Kidney capillary endothelial cell (primary cell): ENCODE measurements around the gene DHX30.
"Not testable (repeated sequence)": the region's sequence is repeated elsewhere in the genome, so short reads cannot be mapped to it uniquely, and the experiment has no call there.

Source experiments
- DNase-seq: peaks from one replicate; pipeline ENCODE4 v3.0.0-alpha.2; 2018; ENCODE audit warnings: low spot score

DHX30 gene

DNA sequence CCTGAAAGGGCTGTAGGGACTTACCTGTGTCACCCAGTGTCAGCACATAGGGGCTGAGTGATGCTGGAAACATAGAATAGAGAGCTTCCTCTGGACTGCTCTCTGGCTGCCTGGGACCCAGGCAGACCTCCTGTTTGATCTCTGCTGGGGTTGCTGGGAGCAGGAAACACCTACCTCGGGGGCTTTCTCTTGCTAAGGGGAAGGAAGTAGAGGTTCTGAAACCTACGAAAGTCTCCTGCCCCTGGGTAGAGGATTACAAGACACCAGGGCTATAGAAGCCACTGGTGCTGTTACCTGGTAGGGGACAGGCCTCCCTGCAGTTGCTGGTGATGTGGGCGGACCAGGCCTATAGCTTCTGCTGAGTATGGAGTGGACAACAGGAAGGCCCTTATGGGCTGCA, 81.7 kb downstream of the DHX30 start:
- DNase-seq: no peak

DNA sequence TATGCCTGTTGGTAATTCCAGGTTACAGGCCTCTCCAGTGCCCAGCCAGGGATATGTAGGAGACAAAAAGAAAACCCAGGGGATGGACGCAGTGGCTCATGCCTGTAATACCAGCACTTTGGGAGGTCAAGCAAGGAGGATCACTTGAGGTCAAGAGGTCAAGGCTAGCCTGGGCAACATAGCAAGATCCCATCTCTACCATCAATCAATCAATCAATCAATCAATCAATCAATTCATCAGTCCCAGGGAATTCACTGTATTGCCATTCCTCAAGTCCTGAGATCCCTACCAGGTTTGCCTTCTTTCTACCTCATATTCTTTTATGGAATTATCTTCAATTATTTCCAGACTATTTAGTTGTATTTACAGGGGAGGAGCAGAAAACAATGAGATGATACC, 82.2 kb downstream of the DHX30 start:
- no peak for DNase-seq

DNA sequence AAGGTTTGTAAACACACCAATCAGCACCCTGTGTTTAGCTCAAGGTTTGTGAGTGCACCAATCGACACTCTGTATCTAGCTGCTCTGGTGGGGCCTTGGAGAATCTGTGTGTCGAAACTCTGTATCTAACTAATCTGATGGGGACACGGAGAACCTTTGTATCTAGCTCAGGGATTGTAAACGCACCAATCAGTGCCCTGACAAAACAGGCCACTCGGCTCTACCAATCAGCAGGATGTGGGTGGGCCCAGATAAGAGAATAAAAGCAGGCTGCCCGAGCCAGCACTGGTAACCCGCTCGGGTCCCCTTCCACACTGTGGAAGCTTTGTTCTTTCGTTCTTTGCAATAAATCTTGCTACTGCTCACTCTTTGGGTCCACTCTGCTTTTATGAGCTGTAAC, 85.1 kb downstream of the DHX30 start:
- DNase-seq: not testable (repeated sequence)

DNA sequence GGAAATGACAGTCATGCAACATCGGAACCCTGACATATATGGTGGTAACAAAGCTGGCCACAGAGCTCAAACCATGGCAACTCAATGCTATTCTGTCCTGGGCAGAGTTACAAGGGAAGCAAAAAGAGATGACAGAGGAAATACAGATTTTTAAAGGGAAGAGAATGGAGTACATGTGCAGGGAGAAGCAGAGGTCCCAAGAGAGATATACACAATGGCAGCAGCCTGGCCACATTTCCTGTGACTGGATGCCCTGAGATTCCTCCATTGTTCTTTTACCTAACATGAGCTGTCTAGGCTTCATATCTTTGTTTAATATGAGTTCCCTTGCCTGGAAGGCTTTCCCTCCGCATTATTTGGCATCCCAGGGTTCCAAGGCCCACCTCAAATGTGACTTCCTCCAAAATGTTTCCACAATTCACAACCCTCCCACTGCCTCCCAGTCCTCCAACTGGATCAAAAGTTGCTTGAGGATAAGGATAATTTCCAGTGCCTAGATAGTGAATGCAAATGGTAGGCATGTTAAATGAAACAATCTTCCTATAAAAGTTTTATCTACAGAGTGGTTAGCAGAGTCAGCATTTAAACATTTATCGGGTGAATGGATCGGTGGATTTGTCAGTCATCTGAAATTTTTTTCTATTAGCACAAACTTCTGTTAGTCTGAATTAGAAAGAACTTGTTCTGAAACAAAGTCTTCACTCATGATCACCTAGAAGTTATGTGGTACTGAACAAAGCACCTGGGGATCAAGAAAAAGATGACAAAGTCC, 86.2 kb downstream of the DHX30 start:
- peak; percentile 85 for DNase-seq

DNA sequence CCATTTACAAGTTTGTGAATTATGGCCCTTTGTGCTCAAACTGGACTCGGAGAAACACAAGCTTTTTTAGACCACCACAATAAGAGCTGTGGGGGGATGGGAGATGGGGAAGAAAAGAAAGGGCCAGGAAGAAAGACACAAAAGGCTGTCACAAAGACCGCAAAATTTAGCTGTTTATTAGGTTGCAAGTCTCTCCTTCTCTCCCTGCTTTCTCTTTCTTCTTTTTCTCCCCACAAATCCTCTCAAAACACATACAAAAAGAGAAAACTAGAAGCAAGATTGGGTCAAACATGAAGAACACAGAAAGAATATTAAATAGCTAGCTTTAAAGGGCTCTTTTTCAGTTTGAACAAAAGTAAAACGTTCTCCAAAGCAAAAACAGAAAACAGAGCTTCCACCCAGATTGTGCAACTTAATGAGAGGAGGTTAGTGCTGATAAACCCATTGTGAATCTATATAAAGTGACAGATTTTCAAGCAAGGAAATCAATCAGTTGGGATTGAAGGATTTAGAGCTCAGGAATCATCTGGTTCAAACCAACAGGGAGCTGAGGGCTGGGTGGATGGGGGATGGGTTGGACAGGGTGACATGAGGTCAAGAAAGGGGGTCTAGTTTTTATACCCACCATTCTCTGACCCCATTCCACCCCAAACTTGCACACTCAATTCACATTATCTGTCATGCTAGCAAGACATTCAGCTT, 87.3 kb downstream of the DHX30 start:
- DNase-seq: no peak

DNA sequence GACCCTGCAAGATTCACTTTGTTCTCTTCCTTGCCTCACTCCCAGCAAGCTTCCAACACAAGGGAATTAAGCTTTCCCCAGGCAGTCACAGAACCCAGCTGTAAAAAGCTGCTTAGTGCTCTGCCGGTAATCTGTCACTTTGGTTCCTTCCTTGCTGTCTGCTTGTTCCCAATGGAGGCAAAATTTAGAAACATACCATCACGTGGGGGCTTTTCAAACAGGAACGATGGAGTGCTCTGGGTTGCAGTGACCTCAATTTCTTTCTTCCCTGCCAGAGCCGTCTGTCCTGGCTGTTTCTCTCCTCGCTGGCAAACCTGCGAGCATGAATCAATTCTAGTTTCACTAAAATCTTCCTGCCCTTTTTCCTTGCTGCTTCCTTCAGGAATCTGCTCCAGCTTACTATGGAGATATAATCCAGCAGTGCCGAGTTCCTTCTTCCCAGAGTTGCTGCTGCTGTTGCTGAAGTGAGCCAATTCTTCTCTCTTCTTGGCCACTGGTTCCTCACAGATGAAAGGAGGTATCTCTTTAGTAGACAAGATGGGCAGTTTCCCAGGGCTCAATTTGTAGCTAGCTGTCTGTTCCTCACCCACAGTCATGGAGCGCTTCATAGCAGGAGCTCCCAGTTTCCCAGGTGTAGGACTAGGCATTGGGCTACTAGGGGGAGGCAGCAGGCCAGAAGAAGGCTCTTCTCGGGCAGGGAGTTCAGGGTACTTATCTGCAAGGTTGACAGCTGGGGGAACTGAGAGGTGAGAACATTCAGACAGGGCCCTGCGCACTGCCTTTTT, 88.1 kb downstream of the DHX30 start:
- no peak for DNase-seq

DNA sequence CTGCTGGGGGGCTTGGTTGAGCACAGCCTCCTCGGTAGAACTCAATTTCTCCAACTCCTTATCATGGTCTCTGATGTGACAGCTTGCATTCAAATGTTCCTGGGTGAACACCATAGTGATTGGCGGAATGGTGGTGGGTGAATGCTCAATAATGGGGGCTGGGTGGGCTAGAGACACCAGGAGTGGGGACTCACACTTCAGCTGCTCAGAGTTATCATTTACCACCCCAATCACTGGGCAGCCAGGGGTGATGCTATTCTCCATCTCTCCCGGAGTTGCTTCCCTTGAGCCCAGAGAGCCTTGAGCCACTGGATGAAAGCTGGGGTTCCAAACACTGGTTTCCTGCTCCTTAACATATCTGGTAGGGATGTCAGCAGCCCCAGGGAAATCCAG, 88.7 kb downstream of the DHX30 start:
- no peak for DNase-seq

DNA sequence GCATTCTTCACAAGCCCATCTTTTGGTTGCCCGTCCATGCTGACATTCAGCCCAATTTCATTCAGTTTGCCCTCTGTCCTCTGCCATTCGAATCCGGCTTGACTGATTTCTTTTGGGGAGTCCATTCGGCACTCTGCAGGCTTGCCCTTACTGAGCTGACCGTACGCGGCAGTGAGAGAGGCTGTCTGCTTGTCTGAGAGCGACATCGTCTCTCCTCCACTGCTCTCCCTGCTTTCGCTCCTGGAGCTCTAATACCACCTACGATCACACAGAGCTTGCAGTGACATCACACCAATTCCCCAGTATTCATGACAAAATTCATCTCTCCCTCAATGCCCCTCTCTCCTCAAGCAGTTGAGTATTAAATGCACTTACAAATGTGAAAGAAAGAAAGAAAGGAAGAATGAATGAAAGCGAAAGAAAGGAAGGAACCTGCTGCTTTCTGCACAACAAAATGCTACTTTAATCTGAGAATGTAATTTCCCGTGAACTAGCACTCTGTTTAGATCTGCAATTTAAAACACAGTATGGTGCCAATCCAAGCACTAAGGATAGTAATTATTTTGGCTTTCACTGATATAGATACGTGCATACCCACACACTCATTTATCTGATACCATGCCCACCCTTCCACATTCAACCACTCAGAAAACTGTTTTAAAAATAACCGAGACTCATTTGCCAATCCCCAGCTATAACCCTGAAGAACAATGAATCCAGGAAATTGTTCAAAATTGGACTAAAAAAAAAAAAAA, 89.5 kb downstream of the DHX30 start:
- DNase-seq: no peak

DNA sequence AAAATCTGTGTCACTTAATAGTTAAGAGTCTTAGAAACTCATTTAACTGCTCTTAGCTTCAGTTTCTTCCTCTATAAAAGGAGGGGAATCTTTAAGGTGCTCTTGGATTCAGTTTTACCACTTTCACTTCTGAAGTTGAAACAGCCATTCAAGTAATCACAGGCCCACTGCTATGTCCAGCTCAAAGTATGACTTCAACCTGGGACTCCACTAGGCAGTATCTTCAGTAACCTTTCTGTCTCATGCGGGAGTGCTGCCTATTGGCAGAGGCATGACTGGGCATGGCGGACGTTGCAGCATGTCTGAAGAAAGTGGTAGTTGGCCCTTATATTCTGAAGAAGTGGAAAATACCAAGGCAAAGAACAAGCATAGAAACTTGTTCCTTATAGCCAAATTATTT, 92.3 kb downstream of the DHX30 start:
- no peak for DNase-seq

DNA sequence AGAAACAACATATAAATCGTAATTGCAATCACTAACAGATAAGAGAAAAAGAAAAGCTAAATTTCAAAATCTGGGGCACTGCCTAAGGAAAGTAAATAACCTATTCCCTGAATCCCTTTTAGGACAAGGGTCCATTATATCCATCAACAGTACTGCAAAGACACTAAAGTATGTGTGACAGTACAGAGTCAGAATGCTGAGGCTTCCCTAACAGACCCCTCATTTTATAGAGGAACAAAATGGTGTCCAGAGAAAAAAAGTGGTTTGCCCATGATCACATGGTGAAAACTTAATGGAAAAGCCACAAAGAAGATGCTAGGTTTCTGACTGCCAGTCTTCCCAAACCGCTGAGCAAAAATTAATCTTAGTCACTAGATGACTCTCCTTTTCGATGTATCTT, 93.8 kb downstream of the DHX30 start:
- no peak for DNase-seq

DNA sequence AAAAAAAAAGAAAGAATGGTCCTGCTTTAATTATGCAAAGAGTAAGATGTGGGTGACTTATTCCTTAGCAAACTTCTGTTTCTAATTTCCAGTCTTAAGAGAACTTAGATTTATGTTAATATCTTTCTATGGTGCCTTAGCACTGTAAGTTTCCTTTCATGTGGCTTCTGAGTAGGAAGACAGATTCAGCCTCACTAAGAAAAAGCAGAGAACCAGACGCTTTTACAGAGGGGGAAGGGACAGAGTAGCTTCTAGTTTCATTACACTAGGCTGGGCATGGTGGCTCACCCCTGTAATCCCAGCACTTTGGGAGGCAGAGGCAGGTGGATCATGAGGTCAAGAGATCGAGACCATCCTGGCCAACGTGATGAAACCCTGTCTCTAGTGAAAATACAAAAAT, 95.0 kb downstream of the DHX30 start:
- DNase-seq: no peak

DNA sequence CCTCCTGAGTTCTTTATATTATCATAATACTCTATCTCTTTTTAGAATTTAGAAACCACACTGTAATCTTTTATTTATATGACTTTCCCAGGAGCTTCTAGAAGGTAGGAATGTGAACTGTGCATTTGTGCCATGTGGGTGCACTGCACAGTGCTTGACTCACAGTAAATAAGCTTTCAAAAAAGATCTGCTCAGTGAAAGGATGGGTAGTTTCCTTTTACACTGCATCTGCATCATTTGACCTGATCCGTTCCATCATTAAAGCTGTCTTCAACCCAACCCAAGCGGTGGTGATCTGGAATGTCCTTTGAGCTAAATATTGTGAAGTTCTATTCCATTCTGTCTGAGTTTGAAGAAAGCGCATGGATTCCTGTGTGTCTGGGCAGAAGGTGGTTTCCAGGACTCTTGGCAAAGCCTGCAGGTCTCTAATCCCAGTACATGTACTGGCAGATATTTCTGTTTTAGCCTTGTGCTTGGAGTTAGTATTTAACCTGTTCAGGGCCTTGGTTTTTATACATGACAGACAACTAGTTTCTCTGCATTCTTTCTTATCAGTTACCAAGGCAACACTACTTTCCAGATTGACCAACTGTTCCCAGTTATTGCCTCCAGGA, 96.7 kb downstream of the DHX30 start:
- DNase-seq: no peak
